ENCODE results near the gene ATG16L1.

- TF ChIP-seq, protein P1, sequence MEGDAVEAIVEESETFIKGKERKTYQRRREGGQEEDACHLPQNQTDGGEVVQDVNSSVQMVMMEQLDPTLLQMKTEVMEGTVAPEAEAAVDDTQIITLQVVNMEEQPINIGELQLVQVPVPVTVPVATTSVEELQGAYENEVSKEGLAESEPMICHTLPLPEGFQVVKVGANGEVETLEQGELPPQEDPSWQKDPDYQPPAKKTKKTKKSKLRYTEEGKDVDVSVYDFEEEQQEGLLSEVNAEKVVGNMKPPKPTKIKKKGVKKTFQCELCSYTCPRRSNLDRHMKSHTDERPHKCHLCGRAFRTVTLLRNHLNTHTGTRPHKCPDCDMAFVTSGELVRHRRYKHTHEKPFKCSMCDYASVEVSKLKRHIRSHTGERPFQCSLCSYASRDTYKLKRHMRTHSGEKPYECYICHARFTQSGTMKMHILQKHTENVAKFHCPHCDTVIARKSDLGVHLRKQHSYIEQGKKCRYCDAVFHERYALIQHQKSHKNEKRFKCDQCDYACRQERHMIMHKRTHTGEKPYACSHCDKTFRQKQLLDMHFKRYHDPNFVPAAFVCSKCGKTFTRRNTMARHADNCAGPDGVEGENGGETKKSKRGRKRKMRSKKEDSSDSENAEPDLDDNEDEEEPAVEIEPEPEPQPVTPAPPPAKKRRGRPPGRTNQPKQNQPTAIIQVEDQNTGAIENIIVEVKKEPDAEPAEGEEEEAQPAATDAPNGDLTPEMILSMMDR (IDR thresholded peaks at IDR 0.05), result no peak
- no peak for TF ChIP-seq POLR2A (IDR thresholded peaks at IDR 0.05)
Measured at GRCh38 chr2:233210843-233211547, 40.5 kb upstream of the ATG16L1 start.
